Left lung (tissue), 10 donors: Measurements from ENCODE around the gene INPP1. TPM values are rescaled to one million over a fixed set of nuclear protein-coding genes. Genes with fewer than 3 reads are reported as not detected.

Experiments used
- ATAC-seq: fragments of 200-7000 bp; cut with Tn5 transposase; one replicate; pipeline ENCODE4 v1.9.1; 2020; ENCODE audit warnings: moderate library complexity
- DNase-seq, 4 donors: peaks; one replicate each; pipeline ENCODE4 v3.0.0-alpha.2; 2013 to 2020
- H3K27ac ChIP-seq, 2 donors: fragments of 200-600 bp; sonication (generic) in 1 of 2; one replicate each; pipeline versions ENCODE4 v1.5.0 to v1.8.0; 2020 to 2021
- H3K27me3 ChIP-seq, 2 donors: fragments of 200-600 bp; sonication (generic) in 1 of 2; one replicate each; pipeline versions ENCODE4 v1.5.0 to v1.8.0; 2020 to 2021
- H3K36me3 ChIP-seq, 2 donors: fragments of 200-600 bp; sonication (generic) in 1 of 2; one replicate each; pipeline versions ENCODE4 v1.5.0 to v1.8.0; 2020 to 2021
- H3K4me1 ChIP-seq, 2 donors: fragments of 200-600 bp; one replicate each; pipeline ENCODE4 v1.8.0; 2021
- H3K4me3 ChIP-seq, 2 donors: fragments of 200-600 bp; sonication (generic) in 1 of 2; one replicate each; pipeline versions ENCODE4 v1.5.0 to v1.8.0; 2020 to 2021; ENCODE audit warnings: mild to moderate bottlenecking in 1 of 2
- H3K9me3 ChIP-seq, 2 donors: fragments of 200-600 bp; sonication (generic) in 1 of 2; one replicate each; pipeline versions ENCODE4 v1.5.0 to v1.8.0; 2020 to 2021
- CTCF ChIP-seq, 2 donors: fragments of 200-600 bp; sonication (generic) in 1 of 2; IDR thresholded peaks; one replicate each; pipeline versions ENCODE4 v1.5.0 to v1.8.0; 2021; ENCODE audit warnings: antibody characterized with exemption in 2 of 2
- intact Hi-C, 2 donors: fragments of 100-400 bp; cut with DNase I; formaldehyde crosslinking; loops; one replicate each; pipeline versions ENCODE4 v1.11.2 to v1.14.2; 2022
- polyA plus RNA-seq, 6 donors: library from polyadenylated mRNA; unstranded; fragments of 120-200 nt; gene quantifications; one replicate each; pipeline ENCODE4 v1.2.1, GENCODE V29; 2013; ENCODE audit not compliant: insufficient read length in 6 of 6
- total RNA-seq, 2 donors: library from RNA; stranded (reverse); fragmentation: NEBNext Ultra II Directional; extraction: Animal tissue kit (Norgen Biotek cat#: 25700); gene quantifications; one replicate each; pipeline ENCODE4 v1.2.1, GENCODE V29; 2021
- donor health status: DM: no; HTN: yes; CAD: no.
- donor health status: DM: no; HTN: no; CAD: no.

INPP1 gene
- total and polyA plus RNA-seq, 8 donors: 21.0 to 35.2 (median 26.7) TPM

- Histone ChIP-seq H3K4me1 (peaks cover 5 to 32% of the 10 kb centered on the region in 2 donors), H3K36me3 (no peaks in the 10 kb centered on the region), H3K27me3 (no peaks in the 10 kb centered on the region), H3K9me3 (no peaks in the 10 kb centered on the region), H3K27ac (peak overlapping the region; percentile 85 to 94), H3K4me3 (peak overlapping the region; percentile 66 to 72)
- no peak for TF ChIP-seq CTCF (IDR thresholded peaks at IDR 0.05)
- intact Hi-C loops: no loop called here
- DNase-seq (peak in 2 of 4 donors; percentile 50 to 67), ATAC-seq (peak; percentile 82)
Measured at GRCh38 chr2:190344276-190344827, 963 bp downstream of the INPP1 start.

GRCh38 chr2:190350371-190350770 lies 7.0 kb downstream of the INPP1 start:
- Histone ChIP-seq H3K36me3 (no peaks in the 10 kb centered on the region), H3K4me3 (no peak overlapping the region), H3K27me3 (no peaks in the 10 kb centered on the region), H3K4me1 (peaks cover 0 to 41% of the 10 kb centered on the region in 2 donors), H3K27ac (no peak overlapping the region), H3K9me3 (no peaks in the 10 kb centered on the region)
- TF ChIP-seq CTCF (IDR thresholded peaks at IDR 0.05): no peak
- intact Hi-C loops: no loop called here
- ATAC-seq (no peak), DNase-seq (no peak)

GRCh38 chr2:190351955-190352354 lies 8.6 kb downstream of the INPP1 start:
- H3K9me3 ChIP-seq: no peaks in the 10 kb centered on the region
- no peak for ATAC-seq
- H3K27ac ChIP-seq: peak overlapping the region in 1 of 2 donors; percentile 65
- intact Hi-C loops: no loop called here
- no peaks in the 10 kb centered on the region for H3K27me3 ChIP-seq
- H3K4me1 ChIP-seq: peaks cover 0 to 34% of the 10 kb centered on the region in 2 donors
- no peak overlapping the region for H3K4me3 ChIP-seq
- DNase-seq: no peak
- H3K36me3 ChIP-seq: no peaks in the 10 kb centered on the region
- no peak for TF ChIP-seq CTCF (IDR thresholded peaks at IDR 0.05)

GRCh38 chr2:190352668-190353536 lies 9.5 kb downstream of the INPP1 start:
- peaks cover 0 to 34% of the 10 kb centered on the region in 2 donors for H3K4me1 ChIP-seq
- no peak for TF ChIP-seq CTCF (IDR thresholded peaks at IDR 0.05)
- H3K36me3 ChIP-seq: no peaks in the 10 kb centered on the region
- H3K9me3 ChIP-seq: no peaks in the 10 kb centered on the region
- ATAC-seq (peak; percentile 20), DNase-seq (no peak)
- intact Hi-C loops: no loop called here
- H3K27me3 ChIP-seq: no peaks in the 10 kb centered on the region
- H3K27ac ChIP-seq: peak overlapping the region; percentile 65
- no peak overlapping the region for H3K4me3 ChIP-seq

GRCh38 chr2:190353537-190353899 lies 10.1 kb downstream of the INPP1 start:
- intact Hi-C loops: no loop called here
- no peak for ATAC-seq
- H3K27me3 ChIP-seq: no peaks in the 10 kb centered on the region
- DNase-seq: no peak
- H3K27ac ChIP-seq: peak overlapping the region; percentile 65
- peaks cover 0 to 36% of the 10 kb centered on the region in 2 donors for H3K4me1 ChIP-seq
- H3K4me3 ChIP-seq: no peak overlapping the region
- no peaks in the 10 kb centered on the region for H3K36me3 ChIP-seq
- no peaks in the 10 kb centered on the region for H3K9me3 ChIP-seq
- TF ChIP-seq CTCF (IDR thresholded peaks at IDR 0.05): no peak
